ENCODE measurements around the gene KCNK10.

The KCNK10 gene

GRCh38 chr14:88243946-88244345 is 79.1 kb downstream of the KCNK10 start:
- Histone ChIP-seq H3K27ac (ENCODE audit: low read length) (no peak overlapping the region), H3K4me3 (ENCODE audit: low read length) (no peak overlapping the region), H3K4me2 (ENCODE audit: low read length) (no peak overlapping the region), H3K4me1 (ENCODE audit: low read length) (no peaks in the 10 kb centered on the region), H3K27me3 (ENCODE audit: low read depth, low read length) (peaks cover 22% of the 10 kb centered on the region), H2AFZ (ENCODE audit: low read depth, low read length) (no peak overlapping the region), H3K9me3 (ENCODE audit: insufficient read depth, low read length) (no peaks in the 10 kb centered on the region), H3K36me3 (replicated peaks; ENCODE audit: low read depth, low read length) (no peaks in the 10 kb centered on the region), H3K79me2 (ENCODE audit: low read length) (no peaks in the 10 kb centered on the region), H3K9ac (ENCODE audit: low read length) (no peak overlapping the region), H4K20me1 (ENCODE audit: insufficient read depth, low read length) (no peaks in the 10 kb centered on the region)
- TF ChIP-seq CTCF (IDR thresholded peaks at IDR 0.05; ENCODE audit: low read depth, low read length), result no peak
- no peak for TF ChIP-seq EZH2phosphoT487 (IDR thresholded peaks at IDR 0.05; ENCODE audit: low read depth)

DNA sequence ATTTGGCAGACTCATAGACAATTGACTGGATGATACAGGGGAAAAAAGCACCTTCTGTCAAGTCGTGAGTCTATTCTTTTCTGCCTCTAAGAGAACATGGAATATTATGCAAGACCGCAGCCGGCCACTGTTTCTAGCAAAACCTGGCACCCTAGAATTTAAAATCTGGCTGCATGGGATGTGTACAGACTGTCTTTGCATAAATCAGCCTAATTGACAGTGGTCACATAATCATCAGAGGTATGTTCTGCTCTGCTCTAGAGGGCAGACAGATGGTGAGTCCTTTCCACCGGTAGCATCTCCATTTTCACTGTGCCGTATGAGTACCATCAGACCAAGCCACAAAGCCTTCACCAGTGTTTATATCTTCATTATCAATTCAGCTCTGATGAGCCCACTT is 80.6 kb downstream of the KCNK10 start:
- no peaks in the 10 kb centered on the region for H3K36me3 ChIP-seq (replicated peaks; ENCODE audit: low read depth, low read length)
- H3K27ac ChIP-seq (ENCODE audit: low read length), result no peak overlapping the region
- TF ChIP-seq EZH2phosphoT487 (IDR thresholded peaks at IDR 0.05; ENCODE audit: low read depth), result no peak
- TF ChIP-seq CTCF (IDR thresholded peaks at IDR 0.05; ENCODE audit: low read depth, low read length), result no peak
- no peaks in the 10 kb centered on the region for H3K4me1 ChIP-seq (ENCODE audit: low read length)
- no peak overlapping the region for H3K4me2 ChIP-seq (ENCODE audit: low read length)
- H3K4me3 ChIP-seq (ENCODE audit: low read length), result no peak overlapping the region
- peaks cover 22% of the 10 kb centered on the region for H3K27me3 ChIP-seq (ENCODE audit: low read depth, low read length)
- no peaks in the 10 kb centered on the region for H3K9me3 ChIP-seq (ENCODE audit: insufficient read depth, low read length)
- no peak overlapping the region for H2AFZ ChIP-seq (ENCODE audit: low read depth, low read length)
- H3K9ac ChIP-seq (ENCODE audit: low read length), result no peak overlapping the region
- H3K79me2 ChIP-seq (ENCODE audit: low read length), result no peaks in the 10 kb centered on the region
- no peaks in the 10 kb centered on the region for H4K20me1 ChIP-seq (ENCODE audit: insufficient read depth, low read length)

- Histone ChIP-seq H3K4me1 (ENCODE audit: low read length) (no peaks in the 10 kb centered on the region), H3K9ac (ENCODE audit: low read length) (no peak overlapping the region), H3K79me2 (ENCODE audit: low read length) (no peaks in the 10 kb centered on the region), H3K36me3 (replicated peaks; ENCODE audit: low read depth, low read length) (no peaks in the 10 kb centered on the region), H3K4me2 (ENCODE audit: low read length) (no peak overlapping the region), H4K20me1 (ENCODE audit: insufficient read depth, low read length) (no peaks in the 10 kb centered on the region), H3K27me3 (ENCODE audit: low read depth, low read length) (peaks cover 22% of the 10 kb centered on the region), H3K9me3 (ENCODE audit: insufficient read depth, low read length) (no peaks in the 10 kb centered on the region), H3K4me3 (ENCODE audit: low read length) (no peak overlapping the region), H3K27ac (ENCODE audit: low read length) (no peak overlapping the region), H2AFZ (ENCODE audit: low read depth, low read length) (no peak overlapping the region)
- no peak for TF ChIP-seq CTCF (IDR thresholded peaks at IDR 0.05; ENCODE audit: low read depth, low read length)
- no peak for TF ChIP-seq EZH2phosphoT487 (IDR thresholded peaks at IDR 0.05; ENCODE audit: low read depth)
Measured at GRCh38 chr14:88241810-88242209, 81.3 kb downstream of the KCNK10 start.

DNA sequence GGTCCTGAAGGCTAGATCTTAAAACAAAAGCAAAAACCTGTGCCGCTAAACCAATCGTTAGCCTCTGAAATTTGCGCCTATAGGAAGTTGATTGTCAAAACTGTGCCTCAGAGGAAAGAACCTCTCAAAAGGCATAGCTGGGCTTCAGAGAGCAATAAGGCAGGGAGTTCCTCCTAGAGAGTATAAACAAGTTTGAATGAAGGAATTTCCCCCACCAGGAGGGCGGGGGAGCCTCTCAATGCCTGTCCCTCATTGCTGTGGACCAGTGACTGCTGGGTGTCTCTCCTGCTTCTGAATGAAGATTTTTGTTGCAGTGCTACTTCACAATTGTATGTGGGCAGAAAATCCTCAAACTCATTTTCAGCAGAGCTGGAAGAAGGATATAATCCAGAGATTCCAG is 88.6 kb downstream of the KCNK10 start:
- Histone ChIP-seq H3K4me1 (ENCODE audit: low read length) (no peaks in the 10 kb centered on the region), H3K79me2 (ENCODE audit: low read length) (no peaks in the 10 kb centered on the region), H3K36me3 (replicated peaks; ENCODE audit: low read depth, low read length) (no peaks in the 10 kb centered on the region), H4K20me1 (ENCODE audit: insufficient read depth, low read length) (no peaks in the 10 kb centered on the region), H3K4me3 (ENCODE audit: low read length) (no peak overlapping the region), H3K4me2 (ENCODE audit: low read length) (no peak overlapping the region), H3K27ac (ENCODE audit: low read length) (no peak overlapping the region), H3K9me3 (ENCODE audit: insufficient read depth, low read length) (no peaks in the 10 kb centered on the region), H3K9ac (ENCODE audit: low read length) (no peak overlapping the region), H3K27me3 (ENCODE audit: low read depth, low read length) (peaks cover 4% of the 10 kb centered on the region; the same call in 1 of the 2 replicates), H2AFZ (ENCODE audit: low read depth, low read length) (no peak overlapping the region)
- no peak for TF ChIP-seq CTCF (IDR thresholded peaks at IDR 0.05; ENCODE audit: low read depth, low read length)
- TF ChIP-seq EZH2phosphoT487 (IDR thresholded peaks at IDR 0.05; ENCODE audit: low read depth), result no peak

Data from OCI-LY3 (cell line).